Activated T-helper 1 cell treated with Interleukin-2 at 50 U/mL for 16 hours (primary cell): ENCODE measurements around the gene SUMO2.
"Not testable (repeated sequence)": the region's sequence is repeated elsewhere in the genome, so short reads cannot be mapped to it uniquely, and the experiment has no call there.

Experiments used
- DNase-seq: peaks from one replicate; pipeline ENCODE4 v3.0.0-alpha.2; 2020; ENCODE audit warnings: low read depth

SUMO2 gene

DNA sequence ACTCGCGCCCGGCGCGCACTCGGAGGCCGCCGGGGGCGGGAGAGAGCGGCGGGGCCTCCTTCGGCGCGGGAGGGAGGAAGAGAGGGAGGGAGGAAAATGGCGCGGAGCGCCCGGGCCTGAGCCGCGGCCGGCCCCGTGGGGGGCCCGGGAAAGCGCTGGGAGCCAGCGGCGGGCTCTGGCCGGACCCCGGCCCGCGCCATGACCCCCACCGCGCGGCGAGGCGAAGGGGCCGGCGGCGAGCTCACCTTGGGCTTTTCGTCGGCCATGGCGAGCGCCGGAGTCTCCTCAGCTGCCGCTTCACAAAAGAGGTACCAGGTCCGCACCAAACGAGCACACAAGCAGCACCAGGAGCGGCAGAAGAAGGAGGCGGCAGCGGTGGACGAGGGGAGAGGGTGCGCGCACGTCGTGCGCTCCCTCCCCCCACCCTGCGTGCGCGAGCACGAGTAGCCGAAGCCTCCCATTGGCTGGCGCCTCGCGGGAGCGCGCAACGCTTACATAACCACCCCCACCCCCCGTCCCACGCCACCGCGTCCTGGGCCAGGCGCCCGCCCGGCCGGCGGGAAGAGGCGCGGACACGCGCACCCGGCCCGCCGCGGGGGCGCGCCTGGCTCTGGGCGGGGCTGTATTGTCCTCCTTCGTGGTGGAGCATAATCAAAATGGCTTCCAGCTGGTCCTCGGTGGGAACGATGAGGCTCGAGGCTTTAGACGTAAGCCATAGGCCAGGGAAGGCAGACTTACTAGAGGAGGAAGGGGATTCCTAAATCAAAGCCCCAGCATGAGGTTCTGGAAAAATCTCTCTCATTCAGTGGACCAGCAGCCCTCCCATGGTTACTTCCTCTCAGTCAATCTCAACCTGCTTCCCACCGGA is at the start of gene SUMO2:
Gene SUMO2 (minus strand): TSS at position 391 of the 868 bp plus-strand sequence. CDS start 125 bp downstream, at position 266.
- DNase-seq: peak; percentile 95

DNA sequence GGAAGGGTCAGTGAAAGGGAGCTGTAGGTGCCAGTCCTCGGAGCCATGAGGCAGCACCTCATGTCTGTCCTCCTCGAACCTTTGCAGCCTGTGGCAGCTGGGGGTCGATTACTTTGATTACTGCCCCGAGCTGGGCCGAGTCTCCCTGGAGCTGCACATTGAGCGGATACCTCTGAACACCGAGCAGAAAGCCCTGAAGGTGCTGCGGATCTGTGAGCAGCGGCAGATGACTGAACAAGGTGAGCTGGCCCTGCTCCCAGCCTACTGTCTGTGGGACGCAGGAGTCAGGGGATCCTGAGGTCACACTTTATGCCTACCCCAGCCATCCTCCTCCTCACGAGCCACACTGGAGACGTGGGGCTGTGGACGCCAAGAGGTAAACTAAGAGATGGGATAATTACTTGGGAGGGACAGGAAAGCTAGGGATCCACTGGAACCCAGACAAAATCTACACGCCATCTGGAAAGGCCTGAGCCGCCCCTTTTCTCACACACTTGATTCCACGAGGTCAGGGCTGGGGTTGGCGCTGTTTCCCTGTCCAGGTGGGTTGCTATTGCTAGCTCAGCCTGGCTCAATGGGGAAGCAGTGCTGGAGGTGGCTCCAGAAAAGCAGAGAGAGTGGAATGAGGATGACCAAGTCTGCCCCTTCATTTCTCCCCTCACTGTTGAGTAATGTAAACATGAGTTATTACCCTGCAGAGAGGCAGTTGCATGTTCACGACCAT is 49.1 kb upstream of the SUMO2 start:
- DNase-seq: no peak

DNA sequence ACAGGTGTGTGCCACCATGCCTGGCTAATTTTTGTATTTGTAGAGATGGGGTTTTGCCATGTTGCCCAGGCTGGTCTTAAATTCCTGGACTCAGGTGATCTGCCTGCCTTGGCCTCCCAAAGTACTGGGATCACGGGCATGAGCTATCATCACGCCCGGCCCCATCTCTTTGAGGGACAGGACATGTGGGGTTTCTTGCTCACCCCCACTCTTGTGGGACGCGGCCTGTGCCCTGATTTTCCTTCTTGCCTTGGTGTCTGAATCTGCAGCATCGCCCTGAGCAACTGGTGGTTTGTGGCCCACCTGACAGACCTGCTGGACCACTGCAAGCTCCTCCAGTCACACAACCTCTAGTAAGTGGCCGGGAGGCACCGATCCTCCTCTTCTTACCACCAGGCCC is 48.3 kb upstream of the SUMO2 start:
- DNase-seq: no peak

DNA sequence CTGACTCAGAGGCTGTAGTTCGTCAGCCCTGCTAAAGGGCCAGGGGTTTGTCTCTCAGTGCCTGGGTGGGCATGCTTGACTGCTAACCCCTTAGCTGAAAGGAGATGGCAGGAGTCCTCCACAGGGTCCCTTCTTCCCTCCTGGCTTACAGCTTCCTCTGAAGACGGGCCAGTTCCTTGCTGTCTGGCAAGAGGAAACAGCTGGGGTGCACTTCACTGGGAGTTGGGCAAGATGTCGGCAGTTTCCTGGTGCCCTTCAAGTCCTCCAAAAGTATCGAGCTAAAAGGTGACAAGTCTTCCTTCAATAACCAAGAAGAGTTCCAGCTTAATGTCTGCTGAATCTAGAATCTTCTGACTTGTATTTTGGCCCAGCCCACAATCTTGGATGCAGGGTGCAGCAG is 46.1 kb upstream of the SUMO2 start:
- no peak for DNase-seq

DNA sequence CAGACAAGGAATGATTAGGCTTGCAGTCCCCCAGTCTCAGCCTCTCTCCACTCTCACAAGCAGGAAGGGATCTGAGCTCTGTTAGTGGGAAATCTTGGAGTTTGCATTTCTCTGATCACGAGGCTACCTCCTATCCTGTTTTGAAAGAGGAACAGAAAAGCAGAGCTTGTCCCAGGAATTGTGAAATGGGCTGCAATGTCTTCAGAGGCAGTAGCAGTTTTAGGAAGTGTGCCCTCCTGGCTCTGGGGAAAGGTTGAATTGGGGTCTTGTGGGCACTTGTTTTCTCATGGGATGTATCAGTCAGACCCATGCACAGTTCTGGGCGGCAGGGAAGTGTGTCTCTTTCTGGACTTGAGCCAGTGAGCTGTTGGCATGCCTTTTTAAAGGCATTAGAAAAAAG is 45.5 kb upstream of the SUMO2 start:
- no peak for DNase-seq

DNA sequence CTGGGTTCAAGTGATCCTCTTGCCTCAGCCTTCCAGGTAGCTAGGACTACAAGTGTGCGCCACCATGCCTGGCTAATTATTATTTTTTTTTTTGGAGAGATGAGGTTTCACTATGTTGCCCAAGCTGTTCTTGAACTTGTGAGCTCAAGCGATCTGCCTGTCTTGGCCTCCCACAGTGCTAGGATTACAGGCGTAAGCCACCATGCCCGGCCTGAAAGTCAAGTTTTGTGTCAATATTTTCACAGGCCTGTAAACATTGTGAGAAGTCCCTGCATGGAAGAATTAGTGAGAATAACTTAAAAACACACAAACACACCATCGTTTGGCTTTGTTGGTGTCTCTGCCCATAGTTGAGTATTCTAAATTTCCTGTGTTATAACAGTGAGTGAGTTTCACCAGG is 45.0 kb upstream of the SUMO2 start:
- no peak for DNase-seq

DNA sequence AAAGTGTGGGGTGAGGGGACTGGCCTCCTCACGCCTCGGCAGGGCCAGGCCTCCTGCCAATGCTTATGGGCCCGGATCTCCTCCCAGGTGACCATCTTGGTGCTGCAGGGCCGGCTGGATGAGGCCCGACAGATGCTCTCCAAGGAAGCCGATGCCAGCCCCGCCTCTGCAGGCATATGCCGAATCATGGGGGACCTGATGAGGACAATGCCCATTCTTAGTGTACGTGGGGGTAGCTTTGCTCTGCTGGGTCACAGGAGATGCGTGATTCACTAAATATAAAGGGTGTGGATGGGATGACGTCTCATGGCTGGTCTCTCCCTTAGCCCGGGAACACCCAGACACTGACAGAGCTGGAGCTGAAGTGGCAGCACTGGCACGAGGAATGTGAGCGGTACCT is 42.3 kb upstream of the SUMO2 start:
- no peak for DNase-seq

DNA sequence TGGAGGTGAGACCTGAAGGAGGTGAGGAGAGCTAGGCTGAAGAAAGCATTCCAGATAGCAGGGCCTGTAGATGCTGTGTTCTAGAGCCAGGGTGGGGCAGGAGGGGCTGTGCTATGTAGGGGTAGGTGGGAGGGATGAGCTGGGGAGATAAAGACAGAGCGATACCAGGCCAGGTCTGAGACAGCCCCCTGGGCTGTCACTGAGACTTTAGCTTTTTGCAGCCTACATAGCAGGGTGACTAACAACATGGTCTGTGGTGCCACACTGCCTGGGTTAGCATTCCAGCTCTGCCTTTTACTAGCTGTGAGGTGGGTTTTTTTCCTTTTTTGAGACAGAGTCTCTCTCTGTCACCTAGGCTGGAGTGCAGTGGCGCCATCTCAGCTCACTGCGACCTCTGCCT is 37.1 kb upstream of the SUMO2 start:
- no peak for DNase-seq

DNA sequence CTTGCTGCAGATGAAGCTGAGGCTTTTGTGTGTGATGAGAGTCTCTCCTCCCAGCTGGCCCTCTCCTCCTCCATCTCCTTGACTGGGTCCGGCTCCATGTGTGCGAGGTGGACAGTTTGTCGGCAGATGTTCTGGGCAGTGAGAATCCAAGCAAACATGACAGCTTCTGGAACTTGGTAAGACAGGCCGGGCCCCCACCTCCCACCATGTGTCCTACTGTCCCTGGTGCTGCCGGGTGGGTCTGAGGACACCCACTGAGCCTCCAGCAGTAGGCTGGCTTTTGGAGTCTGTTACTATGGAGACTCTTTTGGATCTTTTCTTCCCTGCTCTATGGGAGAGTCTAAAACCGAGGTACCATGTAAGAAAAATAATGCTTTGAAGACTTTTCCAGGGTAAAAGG is 35.4 kb upstream of the SUMO2 start:
- no peak for DNase-seq

DNA sequence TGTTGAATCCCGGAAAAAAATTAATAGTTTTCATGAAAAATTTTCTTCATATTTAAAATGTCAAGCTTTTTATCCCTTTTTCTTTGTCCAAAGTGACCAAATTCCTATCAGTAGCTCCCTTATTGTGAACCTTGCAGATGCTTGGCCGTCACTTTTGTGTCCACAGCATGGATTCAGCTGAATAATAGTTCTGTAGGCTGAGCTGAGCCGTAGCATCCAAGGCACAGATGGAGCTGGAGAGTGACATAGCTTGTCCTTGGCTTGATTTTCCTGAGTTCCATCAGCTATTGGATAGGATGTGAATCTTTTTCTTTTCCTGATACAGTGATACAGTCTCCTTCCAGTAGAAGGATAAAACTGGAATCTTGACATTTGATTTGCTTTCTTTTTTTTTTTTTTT is 26.3 kb upstream of the SUMO2 start:
- DNase-seq: no peak

DNA sequence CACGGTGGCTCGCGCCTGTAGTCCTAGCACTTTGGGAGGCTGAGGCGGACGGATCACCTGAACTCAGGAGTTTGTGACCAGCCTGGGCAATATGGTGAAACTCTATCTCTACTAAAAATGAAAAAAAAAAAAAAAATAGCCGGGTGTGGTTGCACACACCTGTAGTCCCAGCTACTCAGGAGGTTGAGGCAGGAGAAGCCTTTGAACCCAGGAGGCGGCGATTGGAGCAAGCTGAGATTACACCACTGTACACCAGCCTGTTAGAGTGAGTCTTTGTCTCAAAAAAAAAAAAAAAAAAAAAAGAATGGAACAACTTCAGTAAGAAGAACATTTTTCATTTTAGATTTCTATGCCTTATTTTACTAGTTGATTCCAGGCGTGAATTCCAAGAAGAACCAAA is 25.4 kb upstream of the SUMO2 start:
- no peak for DNase-seq

DNA sequence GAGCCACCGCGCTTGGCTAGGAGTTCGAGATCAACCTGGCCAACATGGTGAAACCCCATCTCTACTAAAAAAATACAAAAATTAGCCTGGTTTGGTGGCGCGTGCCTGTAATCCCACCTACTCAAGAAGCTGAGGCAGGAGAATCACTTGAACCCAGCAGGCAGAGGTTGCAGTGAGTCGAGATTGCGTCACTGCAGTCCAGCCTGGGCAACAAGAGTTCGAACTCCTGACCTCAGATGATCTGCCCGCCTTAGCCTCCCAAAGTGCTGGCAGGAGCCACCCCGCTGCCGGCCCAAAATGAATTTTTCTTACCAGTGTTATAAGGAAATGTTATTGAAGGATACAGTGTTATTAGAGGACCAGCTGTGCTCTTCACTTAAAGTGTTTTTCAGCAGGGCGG is 25.0 kb upstream of the SUMO2 start:
- DNase-seq: no peak

DNA sequence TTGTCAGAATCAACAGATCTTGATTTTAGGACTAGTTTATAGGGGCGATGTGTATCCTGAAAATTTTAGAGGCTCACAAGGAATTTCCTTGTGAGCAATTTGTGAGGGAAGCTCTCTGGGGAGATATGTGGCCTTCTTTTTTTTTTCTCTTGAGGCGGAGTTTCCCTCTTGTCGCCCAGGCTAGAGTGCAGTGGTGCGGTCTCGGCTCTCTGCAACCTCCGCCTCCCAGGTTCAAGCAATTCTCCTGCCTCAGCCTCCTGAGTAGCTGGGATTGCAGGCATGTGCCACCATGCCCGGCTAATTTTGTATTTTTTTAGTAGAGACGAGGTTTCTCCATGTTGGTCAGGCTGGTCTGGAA is 24.3 kb upstream of the SUMO2 start:
- not testable (repeated sequence) for DNase-seq

DNA sequence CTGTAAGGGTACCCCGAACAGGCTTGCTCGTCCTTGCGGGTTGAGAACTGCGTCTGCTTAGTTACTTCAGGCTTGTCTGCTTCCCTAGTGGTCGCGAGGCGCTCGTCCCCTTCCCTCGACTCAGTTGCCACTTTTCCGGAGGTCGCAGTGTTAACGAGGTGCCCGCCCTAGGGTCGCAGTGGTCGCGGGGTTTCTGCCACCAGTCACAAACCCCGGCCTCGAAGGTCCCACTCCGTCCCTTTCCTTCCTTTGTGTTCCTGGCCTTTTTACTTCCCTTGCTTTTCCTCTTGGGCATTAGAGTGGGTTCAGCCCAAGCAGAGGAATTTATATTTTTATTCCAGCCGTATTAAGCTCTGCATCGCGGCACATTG is 23.0 kb upstream of the SUMO2 start:
- no peak for DNase-seq

DNA sequence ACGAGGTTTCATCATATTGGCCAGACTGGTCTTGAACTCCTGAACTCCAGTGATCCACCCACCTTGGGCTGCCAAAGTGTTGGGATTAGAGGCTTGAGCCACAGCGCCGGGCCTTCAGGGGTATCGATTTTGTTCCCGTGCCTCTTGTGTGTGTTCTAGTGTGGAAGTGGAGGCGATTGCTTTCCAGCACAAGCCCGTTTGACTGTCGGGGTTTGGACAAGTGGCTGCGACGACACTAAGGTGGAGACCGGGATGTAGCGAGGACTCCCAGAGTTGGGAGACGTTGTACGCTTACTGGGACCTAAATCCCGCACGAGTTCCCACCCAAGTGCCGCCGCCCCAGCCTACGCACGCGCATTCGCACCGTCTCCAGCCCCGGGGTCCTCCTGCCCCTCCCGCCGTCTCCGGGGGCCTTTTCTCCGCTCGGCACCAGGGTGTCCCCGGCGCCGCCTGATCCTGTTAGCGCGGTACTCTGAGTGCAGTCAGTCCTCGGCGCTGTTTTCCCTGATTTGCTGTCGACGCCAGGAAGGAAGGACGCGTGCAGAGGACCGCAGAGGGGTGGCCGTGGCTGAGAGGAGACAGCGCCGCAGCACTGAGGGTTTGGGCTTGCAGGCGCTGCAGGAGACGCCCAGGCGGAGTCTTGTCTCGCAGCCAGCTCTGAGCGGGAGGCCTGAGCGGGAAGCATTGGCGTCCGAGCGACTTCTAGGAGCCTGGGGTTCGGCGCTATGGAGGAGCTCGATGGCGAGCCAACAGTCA is 22.5 kb upstream of the SUMO2 start, which contains the start of gene NUP85:
Gene NUP85 (plus strand): TSS at position 643 of the 756 bp plus-strand sequence. CDS start 83 bp downstream, at position 726.
- peak; percentile 87 for DNase-seq

DNA sequence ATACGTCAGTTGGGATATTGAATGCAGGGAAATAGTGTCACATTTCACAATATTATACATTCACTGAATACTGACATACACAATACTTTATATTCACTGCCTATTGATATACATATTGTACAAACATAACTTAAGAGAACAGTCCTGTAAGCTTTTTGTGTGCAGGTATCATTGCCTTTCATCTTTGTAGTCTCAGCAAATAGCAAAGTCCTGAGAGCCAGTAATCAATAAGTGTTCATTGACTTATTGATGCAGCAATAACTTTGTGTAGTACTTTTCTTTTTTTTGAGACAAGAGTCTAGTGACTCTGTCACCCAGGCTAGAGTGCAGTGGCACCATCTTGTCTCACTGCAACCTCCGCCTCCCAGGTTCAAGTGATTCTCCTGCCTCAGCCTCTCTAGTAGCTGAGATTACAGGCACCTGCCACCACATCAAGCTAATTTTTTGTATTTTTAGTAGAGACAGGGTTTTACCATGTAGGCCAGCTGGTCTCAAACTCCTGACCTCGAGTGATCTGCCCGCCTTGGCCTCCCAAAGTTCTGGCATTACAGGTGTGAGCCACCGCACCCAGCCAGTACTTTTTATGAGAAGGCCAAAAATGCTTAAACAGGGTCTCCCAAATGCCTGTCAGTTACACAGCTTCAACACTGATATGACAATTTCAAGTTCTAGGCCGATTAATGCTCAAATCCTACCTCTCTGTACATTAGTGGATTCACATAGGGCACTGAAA is 17.3 kb upstream of the SUMO2 start:
- no peak for DNase-seq

DNA sequence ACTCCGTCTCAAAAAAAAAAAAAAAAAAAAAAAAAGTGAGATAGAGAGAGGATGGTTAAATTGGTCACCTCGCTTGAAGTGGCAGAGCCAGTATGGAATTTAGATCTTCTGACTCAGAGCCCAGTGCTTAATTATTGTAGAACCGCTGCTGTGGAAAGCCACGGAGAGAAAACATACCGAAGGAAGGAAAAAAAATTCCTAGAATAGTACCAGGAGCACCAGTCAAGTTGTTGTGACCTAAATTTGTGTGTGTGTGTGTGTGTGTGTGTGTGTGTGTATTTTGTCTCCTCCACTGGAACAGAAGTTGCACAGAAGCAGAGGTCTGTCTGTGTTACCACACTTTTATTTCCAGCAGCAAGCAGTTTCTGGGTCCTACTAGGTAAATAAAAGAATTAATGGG is 12.1 kb upstream of the SUMO2 start:
- no peak for DNase-seq

DNA sequence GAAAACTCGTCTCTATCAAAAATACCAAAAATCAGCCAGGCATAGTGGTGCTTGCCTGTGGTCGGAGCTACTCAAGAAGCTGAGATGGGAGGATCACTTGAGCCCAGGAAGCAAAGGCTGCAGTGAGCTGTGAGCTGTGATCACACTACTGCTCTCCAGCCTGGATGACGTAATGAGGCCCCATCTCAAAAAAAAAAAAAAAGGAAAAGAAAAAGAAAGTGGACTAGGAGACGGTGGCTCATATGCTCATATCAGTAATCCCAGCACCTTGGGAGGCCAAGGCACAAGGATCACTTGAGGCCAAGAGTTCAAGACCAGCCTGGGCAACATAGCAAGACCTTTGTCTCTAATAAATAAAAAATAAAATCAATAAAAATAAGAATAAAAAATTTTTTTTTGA is 8.8 kb upstream of the SUMO2 start:
- DNase-seq: no peak

DNA sequence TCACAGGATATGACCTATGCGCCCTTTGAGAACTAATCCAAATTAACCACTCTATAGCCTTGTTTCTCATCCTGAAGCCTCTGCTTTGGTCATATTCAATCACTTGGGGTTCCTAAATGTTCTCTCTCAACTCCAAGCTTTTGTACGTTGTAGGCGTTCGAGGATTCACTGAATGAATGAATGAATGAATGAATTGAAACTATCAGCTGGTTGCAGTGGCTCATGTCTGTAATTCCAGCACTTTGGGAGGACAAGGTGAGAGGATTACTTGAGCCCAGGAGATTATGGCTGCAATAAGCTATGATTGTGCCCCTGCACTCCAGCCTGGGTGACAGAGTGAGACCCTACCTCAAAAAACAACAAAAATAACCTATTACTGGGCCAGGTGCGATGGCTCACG is 5.9 kb upstream of the SUMO2 start:
- DNase-seq: no peak

DNA sequence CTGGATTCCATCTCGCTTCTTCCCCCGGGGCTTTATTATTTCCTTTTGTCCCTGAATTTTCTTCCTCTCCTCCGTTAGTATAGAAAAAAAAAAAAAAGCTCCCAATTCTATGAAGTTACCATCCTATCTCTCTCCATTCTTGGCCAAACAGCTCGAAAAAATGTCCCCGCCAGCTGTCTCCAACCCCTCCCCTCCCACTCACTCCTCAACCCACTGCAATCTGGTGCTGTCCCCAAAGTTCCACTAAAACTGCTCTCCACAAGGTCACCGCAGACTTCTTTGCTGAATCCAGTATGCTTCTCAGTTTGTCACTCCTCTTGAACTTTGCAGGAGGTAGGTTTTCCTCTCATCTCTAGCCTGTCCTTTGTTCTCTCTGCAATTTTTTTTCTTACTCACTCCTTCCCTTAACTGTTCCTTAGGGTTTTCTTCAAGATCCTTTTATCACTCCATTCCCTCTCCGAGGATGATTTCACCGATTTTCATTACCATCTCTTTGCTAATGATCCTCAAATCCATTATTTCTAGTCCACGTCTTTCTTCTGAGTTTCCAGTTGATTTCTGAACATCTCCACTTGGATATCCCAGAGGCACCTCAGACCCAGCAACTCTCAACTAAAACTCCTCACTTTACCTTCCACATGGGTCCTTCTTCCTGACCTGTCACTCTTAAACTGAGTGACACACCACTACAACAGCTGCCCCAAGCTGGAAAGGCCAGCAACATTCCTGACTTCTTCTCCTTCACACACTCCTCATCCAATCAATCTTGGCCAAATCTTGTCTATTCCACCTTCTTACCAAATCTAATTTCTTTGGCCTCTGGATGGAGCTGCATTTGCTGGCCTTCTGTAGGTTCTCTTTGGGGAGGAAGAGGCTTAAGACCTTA is 1.5 kb upstream of the SUMO2 start:
- DNase-seq: no peak

DNA sequence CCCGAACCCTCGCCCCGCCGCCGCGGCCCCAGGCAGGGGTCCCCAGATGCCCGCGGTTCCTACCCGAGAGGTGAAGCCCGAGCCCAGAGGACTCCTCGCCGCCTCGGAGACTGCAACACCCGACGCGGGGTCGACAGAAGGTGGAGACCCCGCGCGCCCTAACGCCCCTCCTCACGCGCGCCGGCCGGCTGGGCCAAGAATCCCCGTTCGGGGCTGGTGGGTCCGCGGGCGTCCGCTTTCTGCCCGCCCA is 515 bp downstream of the SUMO2 start:
- DNase-seq: no peak
